Muscle of leg (tissue), 11 donors: ENCODE measurements around the gene MYBPHL. TPM values are rescaled to one million over a fixed set of nuclear protein-coding genes. Genes with fewer than 3 reads are reported as not detected.

ENCODE experiments used
- DNase-seq: peaks from one replicate; pipeline ENCODE4 v3.0.0; 2013
- H3K27ac ChIP-seq: one replicate; pipeline ENCODE4 v1.5.1; 2013; ENCODE audit warnings: mild to moderate bottlenecking, low read length, control low read depth
- H3K27me3 ChIP-seq: one replicate; pipeline ENCODE4 v1.6.1; 2013; ENCODE audit warnings: low read length; ENCODE audit not compliant: control insufficient read depth, insufficient read depth
- H3K36me3 ChIP-seq: one replicate; pipeline ENCODE4 v1.6.1; 2013; ENCODE audit warnings: low read length; ENCODE audit not compliant: control insufficient read depth, insufficient read depth
- H3K4me1 ChIP-seq: one replicate; pipeline ENCODE4 v1.6.1; 2013; ENCODE audit warnings: low read length; ENCODE audit not compliant: control insufficient read depth, insufficient read depth
- H3K4me3 ChIP-seq: one replicate; pipeline ENCODE4 v1.5.1; 2013; ENCODE audit warnings: low read length, control low read depth
- H3K9me3 ChIP-seq: replicated peaks from 2 replicates; pipeline ENCODE4 v1.6.1; 2013; ENCODE audit warnings: low read depth, low read length; ENCODE audit not compliant: control insufficient read depth
- WGBS: methylation state at CpG from one replicate; pipeline ENCODE4 v1.1.5; 2013; ENCODE audit warnings: missing lambda C conversion rate; ENCODE audit not compliant: insufficient coverage; 5-methylcytosine and 5-hydroxymethylcytosine counted together
- polyA plus RNA-seq, 8 donors: library from polyadenylated mRNA; unstranded; fragments of 120-200 nt; gene quantifications; one replicate each; pipeline versions ENCODE4 v1.2.1 to v1.2.3, GENCODE V29; 2013; ENCODE audit warnings: inconsistent platforms in 1 of 8, low replicate concordance in 1 of 8; ENCODE audit not compliant: insufficient read length in 8 of 8, insufficient read depth in 1 of 8
- total RNA-seq: library from RNA; stranded (reverse); fragments of 120-200 nt; gene quantifications from one replicate; pipeline ENCODE4 v1.2.4, GENCODE V29; 2013

MYBPHL gene
- total and polyA plus RNA-seq, 9 donors = 0.15 to 1.3 (median 0.71) TPM

DNA sequence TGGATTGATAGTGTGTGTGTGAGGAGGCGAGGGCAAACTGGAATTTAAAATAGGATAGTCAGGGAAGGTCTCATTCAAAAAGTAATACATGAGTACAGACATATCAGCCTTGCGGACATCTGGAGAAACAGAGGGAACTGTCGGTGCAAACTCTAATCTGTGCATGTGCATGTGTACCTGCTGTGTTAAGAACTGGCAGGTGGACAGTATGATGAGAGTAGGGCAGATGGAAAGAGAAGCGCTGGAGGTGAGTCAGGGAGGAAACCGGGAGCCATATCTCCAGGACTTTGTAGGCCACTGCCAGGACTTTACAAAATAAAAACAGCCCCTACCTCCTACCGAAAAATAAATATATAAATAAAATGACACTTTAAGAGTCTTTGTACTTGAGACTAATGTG is 31.3 kb upstream of the MYBPHL start:
- H3K27ac ChIP-seq = no peak overlapping the region
- H3K36me3 ChIP-seq = peaks cover 30% of the 10 kb centered on the region
- WGBS = 100% methylated on average over 2 of the region's 6 CpGs
- H3K4me1 ChIP-seq = no peaks in the 10 kb centered on the region
- no peaks in the 10 kb centered on the region for H3K27me3 ChIP-seq
- no peak for DNase-seq
- no peaks in the 10 kb centered on the region for H3K9me3 ChIP-seq
- no peak overlapping the region for H3K4me3 ChIP-seq

DNA sequence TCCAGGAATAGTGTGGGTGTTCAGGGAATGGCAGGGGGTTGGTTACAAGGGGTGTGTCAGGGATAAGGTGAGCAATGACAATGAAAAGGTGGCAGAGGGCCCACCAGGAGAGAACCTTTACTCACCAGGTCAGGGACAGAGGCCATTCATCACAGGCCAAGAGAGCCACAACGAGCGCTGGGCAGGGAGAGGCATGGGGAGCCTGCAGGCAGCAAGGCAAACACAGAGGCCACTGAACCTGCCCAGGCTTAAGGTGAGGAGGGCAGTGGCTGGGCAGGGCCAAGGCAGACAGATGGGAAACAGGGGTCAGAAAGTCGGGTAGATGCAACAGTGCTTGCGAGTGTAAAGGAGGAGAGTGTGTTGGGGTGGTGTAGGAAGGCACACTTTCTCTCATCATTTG is 28.3 kb upstream of the MYBPHL start:
- Histone ChIP-seq H3K27ac (no peak overlapping the region), H3K4me1 (no peaks in the 10 kb centered on the region), H3K36me3 (peaks cover 29% of the 10 kb centered on the region), H3K9me3 (peaks cover 11% of the 10 kb centered on the region), H3K4me3 (no peak overlapping the region), H3K27me3 (no peaks in the 10 kb centered on the region)
- DNase-seq = no peak
- 95% methylated on average over 2 of the region's 4 CpGs for WGBS

DNA sequence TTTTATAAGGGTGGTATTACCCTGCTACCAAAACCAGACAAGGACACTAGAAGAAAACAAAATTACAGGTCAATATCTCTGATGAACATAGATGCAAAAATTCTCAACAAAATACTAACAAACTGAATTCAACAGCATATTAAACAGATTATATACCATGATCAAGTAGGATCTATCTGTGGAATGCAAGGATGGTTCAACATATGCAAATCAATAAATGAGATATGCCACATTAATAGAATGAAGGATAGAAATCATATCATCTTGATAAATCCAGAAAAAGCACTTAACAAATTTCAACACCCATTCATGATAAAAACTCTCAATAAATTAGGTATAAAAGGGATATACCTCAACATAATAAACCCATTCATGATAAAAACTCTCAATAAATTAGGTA is 24.3 kb upstream of the MYBPHL start:
- no peaks in the 10 kb centered on the region for H3K4me1 ChIP-seq
- H3K27me3 ChIP-seq = no peaks in the 10 kb centered on the region
- H3K4me3 ChIP-seq = no peak overlapping the region
- H3K27ac ChIP-seq = no peak overlapping the region
- peaks cover 32% of the 10 kb centered on the region for H3K36me3 ChIP-seq
- no peak for DNase-seq
- H3K9me3 ChIP-seq = peaks cover 11% of the 10 kb centered on the region

DNA sequence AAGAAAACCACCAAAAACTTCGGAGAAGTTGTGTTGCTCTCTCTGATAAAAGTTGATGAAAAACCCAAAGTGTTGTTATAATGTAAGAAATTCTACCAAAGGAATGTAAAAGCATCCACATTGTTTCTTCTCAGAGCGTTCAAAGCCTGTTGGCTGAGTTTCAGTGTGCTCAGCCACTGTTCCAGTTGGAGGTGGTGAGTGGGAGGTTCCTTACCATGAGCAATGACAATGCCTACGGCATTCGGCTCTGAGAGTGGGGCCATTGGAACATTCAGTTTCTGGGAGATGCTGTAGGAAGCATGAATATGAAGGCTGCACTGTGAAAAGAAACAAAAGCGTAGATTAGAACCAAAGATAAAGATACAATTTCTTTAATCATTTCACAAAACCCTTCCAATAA is 20.5 kb upstream of the MYBPHL start:
- WGBS = 50% methylated on average over 1 of the region's 5 CpGs
- H3K27me3 ChIP-seq = no peaks in the 10 kb centered on the region
- DNase-seq = no peak
- peaks cover 6% of the 10 kb centered on the region for H3K9me3 ChIP-seq
- no peaks in the 10 kb centered on the region for H3K4me1 ChIP-seq
- H3K27ac ChIP-seq = no peak overlapping the region
- H3K4me3 ChIP-seq = no peak overlapping the region
- H3K36me3 ChIP-seq = peaks cover 27% of the 10 kb centered on the region

DNA sequence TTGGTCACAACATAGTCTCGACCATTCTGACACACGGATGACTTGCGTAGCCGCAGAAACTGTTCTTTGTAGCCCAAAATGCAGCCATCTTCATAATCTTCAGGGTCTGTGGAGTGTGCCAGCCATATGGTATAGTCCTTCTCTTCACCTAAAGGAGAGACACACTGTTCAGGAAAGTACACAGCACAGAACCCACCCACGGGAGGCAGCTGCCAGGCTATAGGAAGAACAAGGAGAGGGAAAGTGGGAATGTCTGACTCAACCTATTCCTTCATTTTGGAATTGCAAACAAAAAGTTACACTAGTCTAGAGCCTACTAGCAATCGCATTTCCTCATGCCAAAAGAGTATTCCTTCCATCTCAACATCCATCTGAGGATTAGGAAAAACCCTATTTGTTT is 16.2 kb upstream of the MYBPHL start:
- Histone ChIP-seq H3K9me3 (no peaks in the 10 kb centered on the region), H3K36me3 (peaks cover 57% of the 10 kb centered on the region), H3K27ac (no peak overlapping the region), H3K4me3 (no peak overlapping the region), H3K4me1 (no peaks in the 10 kb centered on the region), H3K27me3 (no peaks in the 10 kb centered on the region)
- DNase-seq = no peak
- WGBS = 93% methylated on average over 3 of the region's 6 CpGs

DNA sequence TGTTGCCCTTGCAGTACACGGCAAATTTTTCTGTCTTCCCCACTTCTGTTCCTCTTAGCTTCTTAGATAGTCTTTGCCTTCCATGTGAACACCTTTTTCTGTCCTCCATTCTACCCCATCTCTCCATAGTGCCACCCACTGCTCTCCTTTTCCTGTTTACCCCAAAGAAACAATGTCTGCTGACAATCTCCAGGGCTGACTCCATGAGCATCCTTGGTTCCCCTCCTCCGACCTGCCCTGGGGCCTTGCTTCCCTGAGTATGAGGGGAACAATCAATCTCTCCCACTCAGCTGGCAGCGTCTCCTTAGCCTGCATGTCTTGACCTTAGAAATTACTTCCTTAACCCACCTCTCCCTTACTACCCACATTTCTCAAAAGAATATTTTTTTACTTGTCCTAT is 12.3 kb upstream of the MYBPHL start:
- no peaks in the 10 kb centered on the region for H3K9me3 ChIP-seq
- no peak overlapping the region for H3K27ac ChIP-seq
- WGBS = 73% methylated on average over 3 of the region's 3 CpGs

DNA sequence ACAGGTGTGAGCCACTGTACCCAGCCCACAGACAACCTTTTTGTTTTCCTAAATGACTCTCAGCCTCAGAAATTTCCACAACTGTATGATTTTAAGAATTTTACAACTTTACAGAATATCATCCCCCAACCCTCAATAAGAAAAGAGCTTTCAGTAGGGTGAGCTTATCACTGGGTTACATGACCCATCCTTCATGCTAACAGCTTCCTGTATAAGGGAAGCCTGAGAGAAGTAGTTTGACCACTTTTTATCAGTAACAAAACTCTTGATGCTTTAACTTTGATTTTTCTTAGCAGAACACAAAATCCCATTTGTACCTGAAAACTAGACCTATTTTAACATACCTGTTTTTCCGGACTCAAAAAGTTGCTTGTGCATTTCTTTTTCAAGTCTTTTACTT is 9.7 kb upstream of the MYBPHL start:
- no peak for DNase-seq
- no CpG with 5 or more reads among the region's 1 CpG for WGBS
- Histone ChIP-seq H3K9me3 (no peaks in the 10 kb centered on the region), H3K27me3 (no peaks in the 10 kb centered on the region), H3K4me1 (no peaks in the 10 kb centered on the region), H3K4me3 (no peak overlapping the region), H3K36me3 (peaks cover 64% of the 10 kb centered on the region), H3K27ac (no peak overlapping the region)

More for the DNA sequence above, 12.3 kb upstream of the MYBPHL start:
- Histone ChIP-seq H3K4me1 (no peaks in the 10 kb centered on the region), H3K4me3 (no peak overlapping the region), H3K36me3 (peaks cover 71% of the 10 kb centered on the region), H3K27me3 (no peaks in the 10 kb centered on the region)
- DNase-seq = no peak

DNA sequence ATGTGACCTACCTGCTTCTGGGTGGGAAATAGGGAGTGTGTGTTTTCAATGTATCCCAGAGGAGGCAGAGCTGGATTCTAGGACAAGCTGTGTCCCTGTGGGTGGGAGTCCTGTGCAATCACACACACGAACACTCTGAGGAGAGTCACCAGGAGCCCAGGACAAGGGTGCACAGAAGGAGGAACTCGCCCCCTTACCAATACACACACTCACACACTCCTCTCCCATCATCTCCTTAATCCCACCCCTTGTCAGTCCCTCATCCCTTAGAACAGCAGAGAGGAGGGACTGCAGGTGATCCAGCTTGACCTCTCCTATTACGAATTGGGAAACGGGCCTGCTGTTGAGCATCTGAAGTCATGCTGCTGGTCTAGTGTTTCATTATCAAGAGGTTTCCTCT is 8.5 kb upstream of the MYBPHL start:
- WGBS = no CpG with 5 or more reads among the region's 4 CpGs
- Histone ChIP-seq H3K27ac (no peak overlapping the region), H3K36me3 (peaks cover 57% of the 10 kb centered on the region), H3K4me1 (no peaks in the 10 kb centered on the region), H3K9me3 (no peaks in the 10 kb centered on the region), H3K4me3 (no peak overlapping the region), H3K27me3 (no peaks in the 10 kb centered on the region)
- DNase-seq = no peak

DNA sequence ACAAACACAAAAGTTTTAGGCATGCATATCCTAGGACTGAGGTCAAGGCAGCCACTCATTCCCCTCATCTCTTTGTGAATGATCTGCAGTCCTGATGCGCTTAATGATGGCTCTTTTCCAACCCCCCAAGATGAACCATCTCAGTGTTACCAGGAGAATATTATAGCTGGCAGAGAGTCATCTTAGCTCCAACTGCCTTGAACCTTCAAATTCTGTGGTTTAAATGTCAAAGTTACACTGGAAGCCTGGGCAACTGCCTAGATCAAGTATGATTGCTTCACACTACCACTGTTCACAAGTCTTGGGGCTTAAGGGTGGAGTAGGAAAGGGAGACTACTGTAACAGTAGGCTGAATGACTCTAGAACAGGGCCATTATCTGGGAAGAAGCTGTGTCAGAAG is 8.0 kb upstream of the MYBPHL start:
- Histone ChIP-seq H3K27me3 (no peaks in the 10 kb centered on the region), H3K4me3 (no peak overlapping the region), H3K27ac (no peak overlapping the region), H3K36me3 (peaks cover 54% of the 10 kb centered on the region), H3K4me1 (no peaks in the 10 kb centered on the region), H3K9me3 (no peaks in the 10 kb centered on the region)
- 100% methylated on average over 1 of the region's 1 CpG for WGBS
- no peak for DNase-seq

DNA sequence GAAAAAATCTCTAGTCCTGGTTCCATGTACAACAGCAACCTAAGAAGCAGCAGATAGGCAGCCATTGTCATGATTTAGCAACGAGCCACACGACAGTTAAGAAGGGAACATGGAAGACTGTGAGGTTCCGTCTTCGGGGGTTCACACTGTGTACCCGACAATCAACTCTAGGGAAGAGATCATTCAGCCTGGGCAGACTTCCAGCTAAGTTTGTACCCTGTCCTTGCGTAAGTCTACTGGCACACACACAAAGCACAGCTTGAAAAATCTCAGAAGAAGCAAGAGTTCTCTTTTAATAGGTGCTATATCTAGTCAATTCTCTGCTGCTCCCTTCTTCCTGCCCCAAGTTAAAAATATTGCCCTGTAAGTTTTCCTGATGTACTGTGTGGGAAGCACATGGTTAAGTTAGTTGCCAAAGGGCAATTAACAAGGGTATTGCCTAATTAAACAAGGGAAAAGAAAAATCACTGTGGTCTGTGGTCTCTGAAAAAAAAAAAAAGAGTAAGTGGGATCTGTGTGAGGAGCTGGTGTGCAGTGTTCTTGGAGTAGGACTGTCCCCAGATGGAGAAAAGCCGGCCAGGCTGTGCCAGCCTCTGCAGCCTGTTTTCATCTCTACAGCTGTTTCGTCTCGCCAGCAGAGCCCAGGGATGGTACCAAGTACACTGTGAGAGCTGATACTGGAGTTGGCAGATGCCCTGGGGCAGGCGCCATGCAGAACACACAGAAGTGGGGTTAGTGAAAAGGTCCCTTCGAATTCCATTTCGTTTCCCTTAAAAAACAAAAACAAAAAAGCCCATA is 6.4 kb upstream of the MYBPHL start:
- H3K4me1 ChIP-seq = no peaks in the 10 kb centered on the region
- H3K27me3 ChIP-seq = no peaks in the 10 kb centered on the region
- H3K36me3 ChIP-seq = peaks cover 43% of the 10 kb centered on the region
- no peaks in the 10 kb centered on the region for H3K9me3 ChIP-seq
- no peak for DNase-seq
- H3K4me3 ChIP-seq = no peak overlapping the region
- no peak overlapping the region for H3K27ac ChIP-seq
- 89% methylated on average over 7 of the region's 12 CpGs for WGBS

DNA sequence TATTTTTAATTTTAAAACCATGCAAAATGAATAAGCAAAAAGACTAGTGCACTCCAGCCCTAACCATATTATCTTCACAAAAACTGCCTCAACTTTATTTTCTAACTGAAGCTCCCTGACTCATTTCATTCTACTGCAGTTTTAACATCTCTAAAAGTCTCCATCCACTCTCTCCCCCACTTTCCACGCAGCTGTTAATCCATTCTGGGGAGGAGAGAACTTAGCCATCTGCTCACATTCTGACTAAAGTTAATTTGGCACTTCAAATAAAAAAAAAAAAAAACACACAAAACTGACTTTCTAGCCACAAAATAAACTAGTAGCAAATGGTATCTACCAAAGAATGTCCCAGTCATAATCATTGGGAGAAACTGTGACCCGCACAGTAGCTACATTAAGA is 5.4 kb upstream of the MYBPHL start:
- no peak overlapping the region for H3K27ac ChIP-seq
- DNase-seq = no peak
- peaks cover 35% of the 10 kb centered on the region for H3K36me3 ChIP-seq
- peaks cover 7% of the 10 kb centered on the region for H3K4me1 ChIP-seq
- H3K27me3 ChIP-seq = no peaks in the 10 kb centered on the region
- H3K9me3 ChIP-seq = no peaks in the 10 kb centered on the region
- WGBS = no CpG with 5 or more reads among the region's 2 CpGs
- no peak overlapping the region for H3K4me3 ChIP-seq
